DOHH2 (cell line): ENCODE measurements around the gene OR2T1.
"Not testable (repeated sequence)": the region's sequence is repeated elsewhere in the genome, so short reads cannot be mapped to it uniquely, and the experiment has no call there.

ENCODE experiments used
- CTCF ChIP-seq: fragments of 200-600 bp; sonication (generic); IDR thresholded peaks from one replicate; pipeline ENCODE4 v1.5.1; 2014; ENCODE audit warnings: antibody characterized with exemption, mild to moderate bottlenecking, low read depth, low read length; ENCODE audit not compliant: poor library complexity, severe bottlenecking
- EZH2phosphoT487 ChIP-seq: fragments of 200-600 bp; sonication (generic); IDR thresholded peaks from 2 replicates; pipeline ENCODE4 v1.6.1; 2017; ENCODE audit warnings: borderline replicate concordance, mild to moderate bottlenecking, antibody characterized with exemption, low read length, moderate library complexity, mixed read lengths

GRCh38 chr1:248456635-248457034 is 53.8 kb downstream of the OR2T1 start:
- not testable (repeated sequence) for TF ChIP-seq CTCF, EZH2phosphoT487
